ENCODE measurements around the gene PDSS2.
"Not testable (repeated sequence)": the region's sequence is repeated elsewhere in the genome, so short reads cannot be mapped to it uniquely, and the experiment has no call there.

The PDSS2 gene

GRCh38 chr6:107435798-107436197, 23.6 kb downstream of the PDSS2 start:
- DNase-seq (ENCODE audit: low read depth) = no peak
- H3K4me3 ChIP-seq (ENCODE audit: low read length) = no peak overlapping the region
- no peak for TF ChIP-seq CTCF (conservative IDR thresholded peaks at IDR 0.05; ENCODE audit: low read depth, low read length)

- DNase-seq (ENCODE audit: low read depth) = no peak
- no peak overlapping the region for H3K4me3 ChIP-seq (ENCODE audit: low read length)
- no peak for TF ChIP-seq CTCF (conservative IDR thresholded peaks at IDR 0.05; ENCODE audit: low read depth, low read length)
These were observed 24.6 kb downstream of the PDSS2 start for GRCh38 chr6:107434812-107435211.

GRCh38 chr6:107425951-107426350, 33.4 kb downstream of the PDSS2 start:
- not testable (repeated sequence) for H3K4me3 ChIP-seq (ENCODE audit: low read length); DNase-seq (ENCODE audit: low read depth)

GRCh38 chr6:107423474-107423990, 35.8 kb downstream of the PDSS2 start:
- no peak for TF ChIP-seq CTCF (conservative IDR thresholded peaks at IDR 0.05; ENCODE audit: low read depth, low read length)
- H3K4me3 ChIP-seq (ENCODE audit: low read length) = no peak overlapping the region
- DNase-seq (ENCODE audit: low read depth) = peak; percentile 29

GRCh38 chr6:107421696-107422256, 37.6 kb downstream of the PDSS2 start:
- no peak for TF ChIP-seq CTCF (conservative IDR thresholded peaks at IDR 0.05; ENCODE audit: low read depth, low read length)
- DNase-seq (ENCODE audit: low read depth) = no peak
- H3K4me3 ChIP-seq (ENCODE audit: low read length) = no peak overlapping the region

GRCh38 chr6:107419733-107420132, 39.6 kb downstream of the PDSS2 start:
- peak; percentile 19 for DNase-seq (ENCODE audit: low read depth)
- no peak for TF ChIP-seq CTCF (conservative IDR thresholded peaks at IDR 0.05; ENCODE audit: low read depth, low read length)
- no peak overlapping the region for H3K4me3 ChIP-seq (ENCODE audit: low read length)

- peak; percentile 36 for TF ChIP-seq CTCF (conservative IDR thresholded peaks at IDR 0.05; ENCODE audit: low read depth, low read length)
- no peak overlapping the region for H3K4me3 ChIP-seq (ENCODE audit: low read length)
- DNase-seq (ENCODE audit: low read depth) = no peak
These were observed 41.2 kb downstream of the PDSS2 start for GRCh38 chr6:107418118-107418517.

Data from retinal pigment epithelial cell (primary cell).